HG02852 (cell line): Measurements from ENCODE around the gene RAB29.
"Not testable (repeated sequence)": the region's sequence is repeated elsewhere in the genome, so short reads cannot be mapped to it uniquely, and the experiment has no call there.

Experiments
- ATAC-seq: cut with Tn5 transposase; IDR thresholded peaks from one replicate; pipeline ENCODE4 v1.9.1; 2021; ENCODE audit warnings: mild to moderate bottlenecking, moderate library complexity; ENCODE audit not compliant: unreplicated experiment

Gene RAB29

DNA sequence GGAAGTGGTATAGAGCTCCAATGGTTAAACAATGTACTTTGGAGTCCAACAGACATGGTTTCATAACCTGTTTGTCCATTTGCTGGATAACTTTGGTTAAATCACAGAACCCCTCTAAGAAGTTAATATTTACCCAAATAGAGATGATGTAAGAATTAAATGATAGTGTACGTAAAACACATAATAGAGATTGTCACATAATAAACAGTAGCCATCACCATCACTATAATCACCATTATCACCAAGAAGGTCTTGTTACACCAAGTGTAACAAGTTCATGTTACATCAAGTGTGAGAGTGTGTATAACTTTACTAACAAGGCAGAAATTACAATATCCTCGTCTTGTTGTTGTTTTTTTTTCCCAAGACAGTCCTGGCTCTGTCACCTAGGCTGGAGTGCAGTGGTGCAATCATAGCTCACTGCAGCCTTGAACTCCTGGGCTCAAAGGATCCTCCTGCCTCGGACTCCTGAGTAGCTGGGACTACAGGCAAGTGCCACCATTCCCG is 48.6 kb downstream of the RAB29 start:
- ATAC-seq, result no peak

DNA sequence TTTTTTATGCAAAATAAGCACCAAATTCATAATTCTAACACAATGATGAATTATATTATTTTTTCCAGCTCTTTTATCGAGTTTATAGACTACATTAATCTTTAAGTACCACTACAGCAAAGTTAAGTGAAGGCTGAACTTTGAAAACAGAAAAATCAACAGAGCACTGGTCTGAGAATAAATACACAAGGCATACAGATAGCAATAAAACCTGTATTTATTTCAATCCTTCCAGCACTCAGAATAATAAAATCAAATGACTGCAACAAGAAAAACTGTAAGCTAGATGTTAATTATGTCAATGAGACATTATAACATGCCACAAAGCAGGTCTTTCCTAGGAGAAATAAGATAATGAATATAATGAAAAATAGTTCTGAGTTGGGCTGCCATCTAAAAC is 49.8 kb downstream of the RAB29 start:
- ATAC-seq, result no peak

- ATAC-seq, result not testable (repeated sequence)
These were observed 54.5 kb downstream of the RAB29 start for GRCh38 chr1:205720740-205721139.

- no peak for ATAC-seq
These were observed 55.5 kb downstream of the RAB29 start for GRCh38 chr1:205719762-205720161.

DNA sequence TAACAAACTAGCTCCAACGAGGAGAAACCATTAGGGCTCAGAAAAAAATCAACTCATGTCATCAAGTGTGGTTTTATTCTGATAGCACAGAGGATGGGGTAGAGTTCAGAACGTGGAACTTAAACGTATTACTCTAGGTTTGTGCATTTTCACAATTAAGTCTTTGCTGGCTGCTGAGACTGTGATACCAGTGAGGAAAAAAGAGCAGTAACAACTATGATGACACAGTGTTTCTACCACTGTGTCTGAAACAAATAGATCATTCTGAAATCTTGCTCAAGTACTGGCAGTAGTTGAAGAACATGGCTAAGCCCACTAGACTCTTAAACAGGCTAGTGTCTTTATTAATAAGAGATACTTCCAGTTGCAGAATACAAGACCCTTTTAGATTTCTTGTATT is 56.3 kb downstream of the RAB29 start:
- ATAC-seq, result no peak
